Measurements from ENCODE around the gene RFT1. TPM values are rescaled to one million over a fixed set of nuclear protein-coding genes. Genes with fewer than 3 reads are reported as not detected.

RFT1 gene
- total RNA-seq, 4 donors from 2014 or later: 8.3 to 19.7 (median 10.2) TPM

DNA sequence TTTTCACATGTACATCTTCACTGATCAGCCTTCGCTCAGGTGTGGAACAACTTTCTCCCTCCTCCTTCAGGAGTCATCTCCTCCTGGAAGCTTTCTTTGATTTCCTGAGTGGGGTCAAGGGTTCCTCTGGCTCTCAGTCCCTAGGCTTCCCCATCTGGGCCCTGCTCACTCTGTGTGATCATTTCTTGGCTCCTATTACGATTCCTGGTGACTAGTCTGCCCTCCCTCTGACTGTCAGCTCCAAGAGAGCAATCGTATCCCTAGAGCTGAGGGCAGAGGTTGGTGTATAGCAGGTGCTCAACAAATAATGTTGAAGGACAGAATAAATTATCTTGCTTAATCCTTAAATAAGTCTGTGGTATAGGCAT, 15.5 kb upstream of the RFT1 start:
- Histone ChIP-seq H3K27ac (no peak overlapping the region), H3K36me3 (no peaks in the 10 kb centered on the region), H3K4me3 (no peak overlapping the region), H3K27me3 (no peaks in the 10 kb centered on the region), H3K4me1 (peaks cover 15% of the 10 kb centered on the region), H3K9me3 (no peaks in the 10 kb centered on the region)
- WGBS: 76% methylated on average over 3 of the region's 3 CpGs
- TF ChIP-seq POLR2AphosphoS5 (IDR thresholded peaks at IDR 0.05) (no peak), EP300 (IDR thresholded peaks at IDR 0.05) (no peak), POLR2A (IDR thresholded peaks at IDR 0.05) (no peak)
- TF ChIP-seq, protein P1, sequence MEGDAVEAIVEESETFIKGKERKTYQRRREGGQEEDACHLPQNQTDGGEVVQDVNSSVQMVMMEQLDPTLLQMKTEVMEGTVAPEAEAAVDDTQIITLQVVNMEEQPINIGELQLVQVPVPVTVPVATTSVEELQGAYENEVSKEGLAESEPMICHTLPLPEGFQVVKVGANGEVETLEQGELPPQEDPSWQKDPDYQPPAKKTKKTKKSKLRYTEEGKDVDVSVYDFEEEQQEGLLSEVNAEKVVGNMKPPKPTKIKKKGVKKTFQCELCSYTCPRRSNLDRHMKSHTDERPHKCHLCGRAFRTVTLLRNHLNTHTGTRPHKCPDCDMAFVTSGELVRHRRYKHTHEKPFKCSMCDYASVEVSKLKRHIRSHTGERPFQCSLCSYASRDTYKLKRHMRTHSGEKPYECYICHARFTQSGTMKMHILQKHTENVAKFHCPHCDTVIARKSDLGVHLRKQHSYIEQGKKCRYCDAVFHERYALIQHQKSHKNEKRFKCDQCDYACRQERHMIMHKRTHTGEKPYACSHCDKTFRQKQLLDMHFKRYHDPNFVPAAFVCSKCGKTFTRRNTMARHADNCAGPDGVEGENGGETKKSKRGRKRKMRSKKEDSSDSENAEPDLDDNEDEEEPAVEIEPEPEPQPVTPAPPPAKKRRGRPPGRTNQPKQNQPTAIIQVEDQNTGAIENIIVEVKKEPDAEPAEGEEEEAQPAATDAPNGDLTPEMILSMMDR (IDR thresholded peaks at IDR 0.05): no peak
- no peak for DNase-seq (ENCODE audit: low spot score in 2 of 2)

DNA sequence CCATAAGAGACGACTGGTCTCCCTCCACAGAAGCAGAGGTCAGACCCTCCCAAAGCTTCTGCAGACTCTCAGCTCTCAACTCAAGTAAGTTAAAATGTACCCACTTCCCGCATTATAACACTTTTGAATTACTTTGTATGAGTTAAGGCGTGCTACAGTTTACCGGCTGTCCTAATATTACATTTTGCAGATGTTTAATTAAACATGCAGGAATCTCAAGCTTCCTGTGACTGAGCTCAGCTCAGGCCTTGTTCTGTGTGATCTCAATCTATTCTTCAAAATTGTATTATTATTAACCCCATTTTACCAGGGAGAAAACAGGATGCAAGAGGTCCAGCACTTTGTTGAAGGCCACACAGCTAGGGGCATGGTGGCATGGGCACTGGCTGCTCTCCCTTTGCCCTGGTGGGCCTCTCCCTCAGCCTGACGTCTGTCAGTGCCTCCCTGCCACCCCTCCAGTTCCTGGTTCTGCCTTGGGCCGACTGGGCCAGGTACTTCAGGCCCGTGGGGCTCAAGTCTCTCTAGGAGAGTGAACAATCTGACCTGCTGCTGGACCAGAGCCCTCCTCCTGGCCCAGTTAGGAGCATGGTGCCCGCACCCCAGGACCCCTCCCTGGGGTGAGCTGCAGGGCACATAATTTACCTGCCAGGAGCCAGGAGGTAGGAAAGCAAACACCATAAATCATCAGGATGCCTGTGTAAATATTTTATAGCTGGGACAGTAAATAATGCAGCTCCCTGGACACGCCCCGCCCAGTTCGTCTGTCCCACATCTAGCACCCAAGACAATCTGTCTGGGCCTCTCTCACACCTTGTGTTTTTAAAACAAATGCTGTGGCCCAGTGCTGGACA, 14.9 kb upstream of the RFT1 start:
- no peak for DNase-seq (ENCODE audit: low spot score in 2 of 2)
- H3K27me3 ChIP-seq: no peaks in the 10 kb centered on the region
- H3K4me3 ChIP-seq: no peak overlapping the region
- H3K36me3 ChIP-seq: no peaks in the 10 kb centered on the region
- 73% methylated on average over 10 of the region's 11 CpGs for WGBS
- H3K27ac ChIP-seq: no peak overlapping the region
- H3K9me3 ChIP-seq: no peaks in the 10 kb centered on the region
- no peak for TF ChIP-seq POLR2AphosphoS5 (IDR thresholded peaks at IDR 0.05)
- no peak for TF ChIP-seq EP300 (IDR thresholded peaks at IDR 0.05)
- peaks cover 9% of the 10 kb centered on the region for H3K4me1 ChIP-seq

GRCh38 chr3:53144446-53144845, 14.2 kb upstream of the RFT1 start:
- no peak overlapping the region for H3K4me3 ChIP-seq
- no peaks in the 10 kb centered on the region for H3K9me3 ChIP-seq
- 98% methylated on average over 4 of the region's 4 CpGs for WGBS
- H3K27ac ChIP-seq: no peak overlapping the region
- H3K4me1 ChIP-seq: peaks cover 4% of the 10 kb centered on the region
- no peak for DNase-seq (ENCODE audit: low spot score in 2 of 2)
- H3K36me3 ChIP-seq: no peaks in the 10 kb centered on the region
- no peak for TF ChIP-seq POLR2A (IDR thresholded peaks at IDR 0.05)
- no peak for TF ChIP-seq POLR2AphosphoS5 (IDR thresholded peaks at IDR 0.05)
- TF ChIP-seq, protein P1 (IDR thresholded peaks at IDR 0.05): no peak
- no peak for TF ChIP-seq EP300 (IDR thresholded peaks at IDR 0.05)
- H3K27me3 ChIP-seq: no peaks in the 10 kb centered on the region

DNA sequence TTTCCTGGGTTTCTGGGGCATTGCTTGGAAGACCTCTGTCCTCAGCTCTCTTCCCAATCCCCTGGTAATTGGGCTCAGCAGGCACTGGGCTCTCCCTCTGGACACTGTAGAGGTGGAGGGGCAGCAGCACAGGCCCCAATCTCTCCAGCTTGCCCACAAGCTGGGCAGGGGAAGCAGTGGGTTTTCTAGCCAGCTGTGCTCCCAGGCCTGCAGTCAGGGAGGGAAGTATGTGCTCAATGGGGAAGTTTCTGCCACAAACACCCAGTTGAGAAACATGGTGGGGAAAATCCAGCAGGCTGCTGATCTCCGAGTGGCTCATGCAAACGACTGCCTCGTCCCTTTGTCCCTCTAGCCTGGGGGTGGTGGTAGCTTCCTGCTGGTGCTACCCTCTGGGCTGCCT, 12.8 kb upstream of the RFT1 start:
- no peak overlapping the region for H3K27ac ChIP-seq
- no peaks in the 10 kb centered on the region for H3K36me3 ChIP-seq
- no peak for TF ChIP-seq POLR2A (IDR thresholded peaks at IDR 0.05)
- DNase-seq (ENCODE audit: low spot score in 2 of 2): no peak
- peaks cover 2% of the 10 kb centered on the region for H3K4me1 ChIP-seq
- H3K4me3 ChIP-seq: no peak overlapping the region
- no peaks in the 10 kb centered on the region for H3K9me3 ChIP-seq
- WGBS: 75% methylated on average over 3 of the region's 3 CpGs
- no peaks in the 10 kb centered on the region for H3K27me3 ChIP-seq

GRCh38 chr3:53140847-53141845, 10.9 kb upstream of the RFT1 start:
- Histone ChIP-seq H3K9me3 (no peaks in the 10 kb centered on the region), H3K4me3 (no peak overlapping the region), H3K27ac (no peak overlapping the region), H3K36me3 (no peaks in the 10 kb centered on the region), H3K4me1 (no peaks in the 10 kb centered on the region), H3K27me3 (no peaks in the 10 kb centered on the region)
- no peak for TF ChIP-seq POLR2AphosphoS5 (IDR thresholded peaks at IDR 0.05)
- TF ChIP-seq, protein P1 (IDR thresholded peaks at IDR 0.05): no peak
- TF ChIP-seq EP300 (IDR thresholded peaks at IDR 0.05): no peak
- TF ChIP-seq POLR2A (IDR thresholded peaks at IDR 0.05): no peak
- WGBS: 79% methylated on average over 5 of the region's 6 CpGs
- DNase-seq (ENCODE audit: low spot score in 2 of 2): no peak
